IMR-90 (cell line): ENCODE results near the gene CYB561A3. TPM values are rescaled to one million over a fixed set of nuclear protein-coding genes. Genes with fewer than 3 reads are reported as not detected.

Experiments
- ATAC-seq: fragments of 200-7000 bp; cut with Tn5 transposase; 2 replicates; pipeline ENCODE4 v1.9.1; 2020; ENCODE audit warnings: low read depth, mild to moderate bottlenecking, moderate library complexity
- BruUV-seq: library from RNA; stranded (reverse); fragments of 400-500 nt; replicated peaks from 2 replicates; lab custom pipeline; 2021; lab: Mats Ljungman, UMichigan
- CTCF ChIA-PET: fragments of 300-600 bp; formaldehyde crosslinking; extraction: SDS; loops from one replicate; lab custom pipeline; 2021; ENCODE audit warnings: antibody characterized with exemption; lab: Yijun Ruan, JAX
- POLR2A ChIA-PET: fragments of 300-600 bp; sonication (Branson Sonifier 250); formaldehyde crosslinking; loops from one replicate; lab custom pipeline; 2022; ENCODE audit warnings: antibody characterized with exemption; ENCODE audit not compliant: unreplicated experiment; lab: Charles Lee
- DNase-seq: peaks from one replicate; pipeline ENCODE4 v3.0.0; 2013
- H2AFZ ChIP-seq: replicated peaks from 2 replicates; pipeline ENCODE3; 2013; ENCODE audit warnings: low read length, mild to moderate bottlenecking; ENCODE audit not compliant: poor library complexity
- H2AK5ac ChIP-seq: 2 replicates; pipeline ENCODE4 v1.6.1; 2013; ENCODE audit warnings: low read depth, low read length, inconsistent platforms
- H2AK9ac ChIP-seq: replicated peaks from 2 replicates; pipeline ENCODE3; 2013; ENCODE audit warnings: mild to moderate bottlenecking, low read depth, low read length, moderate library complexity; ENCODE audit not compliant: poor library complexity
- H2BK120ac ChIP-seq: 2 replicates; pipeline ENCODE4 v1.6.1; 2013; ENCODE audit warnings: low read depth, low read length, inconsistent platforms
- H2BK15ac ChIP-seq: 3 replicates; pipeline ENCODE4 v1.6.1; 2013; ENCODE audit warnings: low read depth, low read length, inconsistent platforms
- H2BK20ac ChIP-seq: 2 replicates; pipeline ENCODE4 v1.6.1; 2013; ENCODE audit warnings: low read depth, mild to moderate bottlenecking, inconsistent platforms, low read length, moderate library complexity
- H2BK5ac ChIP-seq: 2 replicates; pipeline ENCODE4 v1.6.1; 2013; ENCODE audit warnings: mild to moderate bottlenecking, low read depth, low read length, inconsistent platforms; ENCODE audit not compliant: poor library complexity, severe bottlenecking
- H3K14ac ChIP-seq: replicated peaks from 2 replicates; pipeline ENCODE4 v1.6.1; 2013; ENCODE audit warnings: low read depth, low read length, inconsistent platforms
- H3K18ac ChIP-seq: 2 replicates; pipeline ENCODE4 v1.6.1; 2013; ENCODE audit warnings: low read depth, low read length, control low read depth
- H3K23ac ChIP-seq: 2 replicates; pipeline ENCODE4 v1.6.1; 2013; ENCODE audit warnings: low read depth, low read length, inconsistent platforms
- H3K27ac ChIP-seq: 2 replicates; pipeline ENCODE4 v1.5.1; 2013; ENCODE audit warnings: mild to moderate bottlenecking, control low read depth, low read length; ENCODE audit not compliant: insufficient read depth
- H3K27me3 ChIP-seq: 2 replicates; pipeline ENCODE4 v1.6.1; 2013; ENCODE audit warnings: low read length; ENCODE audit not compliant: control insufficient read depth, insufficient read depth
- H3K36me3 ChIP-seq: 2 replicates; pipeline ENCODE4 v1.6.1; 2013; ENCODE audit warnings: low read length, mixed read lengths; ENCODE audit not compliant: control insufficient read depth, insufficient read depth
- H3K4ac ChIP-seq: 2 replicates; pipeline ENCODE4 v1.6.1; 2013; ENCODE audit warnings: low read depth, low read length, inconsistent platforms
- H3K4me1 ChIP-seq: 2 replicates; pipeline ENCODE4 v1.6.1; 2013; ENCODE audit warnings: low read length, mixed read lengths; ENCODE audit not compliant: control insufficient read depth, insufficient read depth
- H3K4me2 ChIP-seq: 2 replicates; pipeline ENCODE4 v1.6.1; 2013; ENCODE audit warnings: low read depth, mild to moderate bottlenecking, control low read depth, low read length, moderate library complexity
- H3K4me3 ChIP-seq: 2 replicates; pipeline ENCODE4 v1.5.1; 2013; ENCODE audit warnings: low read depth, mild to moderate bottlenecking, control low read depth, low read length, moderate library complexity; ENCODE audit not compliant: insufficient read depth
- H3K56ac ChIP-seq: 2 replicates; pipeline ENCODE4 v1.6.1; 2013; ENCODE audit warnings: low read length, inconsistent platforms; ENCODE audit not compliant: insufficient read depth; ENCODE audit errors: extremely low read depth
- H3K79me1 ChIP-seq, 2 experiments: 2 replicates each; pipeline ENCODE4 v1.6.1; 2013; ENCODE audit warnings: low read length in 2 of 2, inconsistent platforms in 1 of 2, low read depth in 1 of 2
- H3K9ac ChIP-seq: 2 replicates; pipeline ENCODE4 v1.6.1; 2013; ENCODE audit warnings: low read depth, low read length, control low read depth
- H3K9me1 ChIP-seq: 2 replicates; pipeline ENCODE4 v1.6.1; 2013; ENCODE audit warnings: low read length, inconsistent platforms; ENCODE audit not compliant: insufficient read depth
- H3K9me3 ChIP-seq: 2 replicates; pipeline ENCODE4 v1.6.1; 2013; ENCODE audit warnings: low read length; ENCODE audit not compliant: control insufficient read depth, insufficient read depth
- H4K20me1 ChIP-seq: 2 replicates; pipeline ENCODE4 v1.6.1; 2013; ENCODE audit warnings: low read length, inconsistent platforms; ENCODE audit not compliant: insufficient read depth
- H4K5ac ChIP-seq: 2 replicates; pipeline ENCODE4 v1.6.1; 2013; ENCODE audit warnings: mild to moderate bottlenecking, low read depth, low read length, control low read depth
- H4K8ac ChIP-seq, 2 experiments: 2 replicates each; pipeline ENCODE4 v1.6.1; 2013; ENCODE audit warnings: low read depth in 2 of 2, low read length in 2 of 2, control low read depth in 1 of 2, inconsistent platforms in 1 of 2
- H4K91ac ChIP-seq: 2 replicates; pipeline ENCODE4 v1.6.1; 2013; ENCODE audit warnings: low read depth, low read length, inconsistent platforms; ENCODE audit not compliant: insufficient read depth
- CEBPB ChIP-seq: IDR thresholded peaks from 2 replicates; pipeline ENCODE4 v1.6.1; 2012; ENCODE audit warnings: low read depth, low read length, improper control_type of control experiment
- CHD1 ChIP-seq: IDR thresholded peaks from 2 replicates; pipeline ENCODE4 v1.6.1; 2012; ENCODE audit warnings: low read depth, low read length, improper control_type of control experiment
- ELK1 ChIP-seq: fragments of 150-350 bp; IDR thresholded peaks from 2 replicates; pipeline ENCODE4 v1.6.1; 2016; ENCODE audit warnings: low read depth, mild to moderate bottlenecking, low read length, moderate library complexity, borderline replicate concordance
- FOS ChIP-seq: fragments of 150-350 bp; IDR thresholded peaks from 2 replicates; pipeline ENCODE4 v1.6.1; 2016; ENCODE audit warnings: low read depth, low read length
- MXI1 ChIP-seq: IDR thresholded peaks from 2 replicates; pipeline ENCODE4 v1.6.1; 2012; ENCODE audit warnings: low read depth, mild to moderate bottlenecking, low read length, moderate library complexity, borderline replicate concordance
- NFE2L2 ChIP-seq: fragments of 150-350 bp; IDR thresholded peaks from 2 replicates; pipeline ENCODE4 v1.6.1; 2016; ENCODE audit warnings: low read depth, mild to moderate bottlenecking, low read length
- RAD21 ChIP-seq: IDR thresholded peaks from 2 replicates; pipeline ENCODE4 v1.6.1; 2012; ENCODE audit warnings: low read length, improper control_type of control experiment
- RFX5 ChIP-seq: IDR thresholded peaks from 2 replicates; pipeline ENCODE4 v1.8.0; 2012; ENCODE audit warnings: low read depth, mild to moderate bottlenecking, low read length, moderate library complexity
- USF2 ChIP-seq: fragments of 150-350 bp; IDR thresholded peaks from 2 replicates; pipeline ENCODE4 v1.6.1; 2017; ENCODE audit warnings: mild to moderate bottlenecking, antibody characterized with exemption, low read length, low read depth
- WGBS, 2 experiments: methylation state at CpG; one replicate each; pipeline versions ENCODE4 v1.1.5 to v1.1.7; 2013; ENCODE audit warnings: missing lambda C conversion rate in 2 of 2; ENCODE audit not compliant: insufficient read length in 1 of 2; ENCODE audit errors: extremely low coverage in 2 of 2; 5-methylcytosine and 5-hydroxymethylcytosine counted together
- dilution Hi-C: fragments of 300-500 bp; cut with HindIII; formaldehyde crosslinking; loops from one replicate; pipeline ENCODE4 v1.14.3; 2018; ENCODE audit warnings: low sequenced_read_pairs; ENCODE audit not compliant: unreplicated experiment
- in situ Hi-C: fragments of 300-500 bp; cut with MboI; formaldehyde crosslinking; loops from 3 replicates; pipeline ENCODE4 v1.14.3; 2019; ENCODE audit warnings: low sequenced_read_pairs, inconsistent platforms, mixed read lengths
- intact Hi-C: fragments of 100-400 bp; cut with micrococcal nuclease; formaldehyde crosslinking; loops from 2 replicates; pipeline ENCODE4 v1.10.0; 2022
- polyA plus RNA-seq, 3 experiments: library from polyadenylated mRNA; depleted of rRNA; stranded (reverse); fragments of >200 nt; gene quantifications; 2 replicates each; pipeline ENCODE4 v1.2.3, GENCODE V29; 2012; ENCODE audit warnings: low replicate concordance in 1 of 3
- total RNA-seq: library from RNA; depleted of rRNA; stranded (reverse); fragments of >200 nt; gene quantifications from 2 replicates; pipeline ENCODE4 v1.2.3, GENCODE V29; 2012

Gene CYB561A3
- total and polyA plus RNA-seq, 2 of the 4 experiments (the other 2 are of a cell fraction): 13.6 to 39.2 TPM

GRCh38 chr11:61309739-61310138 is 51.9 kb downstream of the CYB561A3 start:
- Histone ChIP-seq H3K36me3 (peaks cover 81% of the 10 kb centered on the region), H2BK15ac (no peak overlapping the region), H3K9me3 (no peaks in the 10 kb centered on the region), H2AK9ac (no peak overlapping the region), H2BK20ac (no peak overlapping the region), H3K27me3 (no peaks in the 10 kb centered on the region), H2BK5ac (no peak overlapping the region), H3K18ac (no peak overlapping the region), H2AK5ac (no peak overlapping the region), H3K4me2 (no peak overlapping the region), H3K27ac (no peak overlapping the region), H2BK120ac (no peak overlapping the region), H3K9ac (no peak overlapping the region), H3K56ac (no peak overlapping the region), H3K4me1 (no peaks in the 10 kb centered on the region), H3K23ac (no peak overlapping the region), H3K14ac (no peak overlapping the region), H3K4ac (no peak overlapping the region), H4K5ac (no peak overlapping the region), H2AFZ (no peak overlapping the region), H3K4me3 (no peak overlapping the region), H3K79me1 (peaks cover 21 to 36% of the 10 kb centered on the region in 2 experiments), H4K20me1 (peaks cover 25% of the 10 kb centered on the region; the same call in 1 of the 2 replicates), H4K8ac (no peak overlapping the region), H4K91ac (no peak overlapping the region), H3K9me1 (no peaks in the 10 kb centered on the region; the same call in 1 of the 2 replicates)
- no peak for DNase-seq
- POLR2A ChIA-PET: no interaction called here
- ATAC-seq: no peak
- WGBS, 2 experiments: no CpG with 5 or more reads among the region's 7 CpGs
- CTCF ChIA-PET: interaction anchor here (1.2 kb wide), 1 partner anchor 82 kb away, joined by 3 read pairs; no protein-coding TSS in a partner anchor
- TF ChIP-seq MXI1 (no peak), NFE2L2 (no peak), RAD21 (no peak), ELK1 (no peak), FOS (no peak), RFX5 (no peak), CHD1 (no peak), CEBPB (no peak), USF2 (no peak)
- in situ Hi-C loops: loop anchor here (25.0 kb wide), 1 partner anchor 1697 kb away; the partner anchor contains the start of gene OSBP
- no TSS peak for BruUV-seq
- dilution Hi-C loops: no loop called here
- intact Hi-C loops: no loop called here
